ENCODE results near the gene TRIM73.
"Not testable (repeated sequence)": the region's sequence is repeated elsewhere in the genome, so short reads cannot be mapped to it uniquely, and the experiment has no call there.

TRIM73 gene

DNA sequence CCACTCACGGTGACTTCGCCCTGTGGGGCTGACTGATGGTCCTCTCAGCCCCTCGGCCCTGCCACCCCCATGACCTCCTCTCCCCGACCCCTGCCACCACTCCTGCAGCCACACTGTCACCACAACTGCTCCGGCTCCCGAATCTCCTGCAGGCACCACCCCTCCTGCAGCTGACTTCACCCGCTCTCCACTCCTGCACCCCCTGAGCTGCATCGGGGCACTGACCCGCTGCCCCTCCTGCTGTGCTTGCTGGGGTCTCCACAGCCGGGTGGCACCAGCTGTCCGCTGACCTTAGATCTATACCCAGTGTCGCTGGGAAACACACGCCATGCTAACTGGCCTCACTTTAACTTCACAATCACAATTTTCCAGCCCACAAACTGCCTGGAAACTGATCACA, 24.7 kb downstream of the TRIM73 start:
- H2AK5ac ChIP-seq (ENCODE audit: low read length); DNase-seq; H3K18ac ChIP-seq (ENCODE audit: low read length); H3K4ac ChIP-seq (ENCODE audit: low read depth, low read length); H3K27ac ChIP-seq (ENCODE audit: low read depth, low read length); H3K9me3 ChIP-seq (ENCODE audit: insufficient read depth, low read depth, low read length); H2AFZ ChIP-seq (ENCODE audit: insufficient read depth, low read length, poor library complexity); H3K4me2 ChIP-seq (ENCODE audit: low read length); H2BK12ac ChIP-seq (ENCODE audit: low read length); H3K4me3 ChIP-seq (ENCODE audit: low read depth, low read length); H3K23ac ChIP-seq (ENCODE audit: low read length); H2BK120ac ChIP-seq (ENCODE audit: insufficient read depth, low read length, poor library complexity); H4K91ac ChIP-seq (ENCODE audit: low read depth, low read length); H3K9ac ChIP-seq (ENCODE audit: low read length); H3K27me3 ChIP-seq (ENCODE audit: insufficient read depth, low read length); H4K8ac ChIP-seq (ENCODE audit: low read depth, low read length); H4K12ac ChIP-seq (ENCODE audit: low read depth, low read length); H3K79me1 ChIP-seq (ENCODE audit: low read length); H2BK5ac ChIP-seq (ENCODE audit: low read depth, low read length, poor library complexity); H3K79me2 ChIP-seq (ENCODE audit: control insufficient read depth, insufficient read depth, low read length, poor library complexity); H3K4me1 ChIP-seq (ENCODE audit: control insufficient read depth in 1 of 2, insufficient read depth in 2 of 2, low read length in 2 of 2); H3K14ac ChIP-seq (ENCODE audit: low read length): not testable (repeated sequence)
- peaks cover 54 to 63% of the 10 kb centered on the region in 2 experiments for H3K36me3 ChIP-seq (ENCODE audit: control insufficient read depth in 1 of 2, insufficient read depth in 2 of 2, low read length in 2 of 2)
- no CpG with 5 or more reads among the region's 13 CpGs for WGBS (ENCODE audit: extremely low coverage, insufficient coverage, insufficient read length)

DNA sequence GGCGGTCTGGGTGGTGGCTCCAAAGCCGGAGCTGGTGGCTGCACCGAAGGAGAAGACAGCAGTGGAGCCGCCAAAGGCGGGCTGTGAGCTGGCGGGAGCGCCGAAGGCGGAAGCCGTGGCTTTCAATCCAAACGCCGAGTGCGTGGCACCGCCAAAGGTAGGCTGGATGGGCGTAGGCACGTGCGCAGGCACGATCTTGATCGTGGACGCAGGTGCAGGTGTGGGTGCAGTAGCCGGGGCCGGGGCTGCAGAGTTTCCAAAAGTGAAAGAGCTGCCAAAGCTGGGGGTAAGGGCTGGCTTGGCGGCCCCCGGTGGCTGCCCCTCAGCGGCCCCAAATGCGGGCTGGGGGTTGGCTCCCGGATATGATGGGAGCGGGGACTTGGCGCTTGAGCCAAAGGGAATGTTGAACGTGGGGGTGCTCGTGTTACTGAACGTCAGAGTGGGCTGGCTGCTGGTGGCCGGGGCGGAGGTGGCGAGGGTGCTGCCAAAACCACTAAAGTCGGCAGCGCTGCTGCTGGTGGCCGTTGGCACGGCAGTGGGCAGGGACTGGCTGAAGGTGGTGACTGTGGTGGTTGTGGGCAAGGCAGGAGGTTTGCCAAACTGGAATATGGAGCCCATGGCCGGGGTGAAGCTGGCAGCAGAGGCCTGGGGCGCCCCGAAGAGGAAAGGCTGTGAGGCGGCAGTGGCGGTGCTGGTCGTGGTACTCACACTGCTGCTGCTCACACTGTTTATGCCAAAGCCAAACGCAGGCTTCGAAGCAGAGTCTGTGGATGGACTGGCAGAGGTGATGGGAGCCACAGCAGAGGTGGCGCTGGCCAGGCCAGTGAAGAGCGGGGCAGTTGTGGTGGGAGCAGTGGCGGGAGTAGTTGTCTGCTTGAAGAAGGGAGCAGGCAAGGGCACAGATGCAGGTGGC, 26.6 kb downstream of the TRIM73 start:
- not testable (repeated sequence) for H4K8ac ChIP-seq (ENCODE audit: low read depth, low read length); H2AFZ ChIP-seq (ENCODE audit: insufficient read depth, low read length, poor library complexity); DNase-seq; H3K4me3 ChIP-seq (ENCODE audit: low read depth, low read length); H4K12ac ChIP-seq (ENCODE audit: low read depth, low read length); H3K79me1 ChIP-seq (ENCODE audit: low read length); H3K27me3 ChIP-seq (ENCODE audit: insufficient read depth, low read length); H3K23ac ChIP-seq (ENCODE audit: low read length); H3K18ac ChIP-seq (ENCODE audit: low read length); H2AK5ac ChIP-seq (ENCODE audit: low read length); H3K4ac ChIP-seq (ENCODE audit: low read depth, low read length); H3K79me2 ChIP-seq (ENCODE audit: control insufficient read depth, insufficient read depth, low read length, poor library complexity); H4K91ac ChIP-seq (ENCODE audit: low read depth, low read length); H3K27ac ChIP-seq (ENCODE audit: low read depth, low read length); H2BK120ac ChIP-seq (ENCODE audit: insufficient read depth, low read length, poor library complexity); H3K9me3 ChIP-seq (ENCODE audit: insufficient read depth, low read depth, low read length); H2BK5ac ChIP-seq (ENCODE audit: low read depth, low read length, poor library complexity); H2BK12ac ChIP-seq (ENCODE audit: low read length); H3K4me1 ChIP-seq (ENCODE audit: control insufficient read depth in 1 of 2, insufficient read depth in 2 of 2, low read length in 2 of 2); H3K14ac ChIP-seq (ENCODE audit: low read length); H3K9ac ChIP-seq (ENCODE audit: low read length); H3K4me2 ChIP-seq (ENCODE audit: low read length)
- no CpG with 5 or more reads among the region's 50 CpGs for WGBS (ENCODE audit: extremely low coverage, insufficient coverage, insufficient read length)
- peaks cover 40 to 46% of the 10 kb centered on the region in 2 experiments for H3K36me3 ChIP-seq (ENCODE audit: control insufficient read depth in 1 of 2, insufficient read depth in 2 of 2, low read length in 2 of 2)

GRCh38 chr7:75423481-75423880, 28.1 kb downstream of the TRIM73 start:
- H3K79me1 ChIP-seq (ENCODE audit: low read length); H3K4ac ChIP-seq (ENCODE audit: low read depth, low read length); H3K4me1 ChIP-seq (ENCODE audit: control insufficient read depth in 1 of 2, insufficient read depth in 2 of 2, low read length in 2 of 2); H3K27me3 ChIP-seq (ENCODE audit: insufficient read depth, low read length); H4K12ac ChIP-seq (ENCODE audit: low read depth, low read length); H2BK5ac ChIP-seq (ENCODE audit: low read depth, low read length, poor library complexity); H2AK5ac ChIP-seq (ENCODE audit: low read length); H2BK12ac ChIP-seq (ENCODE audit: low read length); H4K91ac ChIP-seq (ENCODE audit: low read depth, low read length); H3K9ac ChIP-seq (ENCODE audit: low read length); H3K79me2 ChIP-seq (ENCODE audit: control insufficient read depth, insufficient read depth, low read length, poor library complexity); H3K18ac ChIP-seq (ENCODE audit: low read length); H3K4me2 ChIP-seq (ENCODE audit: low read length); H3K14ac ChIP-seq (ENCODE audit: low read length); H2AFZ ChIP-seq (ENCODE audit: insufficient read depth, low read length, poor library complexity); H3K27ac ChIP-seq (ENCODE audit: low read depth, low read length); H4K8ac ChIP-seq (ENCODE audit: low read depth, low read length); H3K4me3 ChIP-seq (ENCODE audit: low read depth, low read length); DNase-seq; H3K9me3 ChIP-seq (ENCODE audit: insufficient read depth, low read depth, low read length); H2BK120ac ChIP-seq (ENCODE audit: insufficient read depth, low read length, poor library complexity); H3K23ac ChIP-seq (ENCODE audit: low read length): not testable (repeated sequence)
- peaks cover 43 to 46% of the 10 kb centered on the region in 2 experiments for H3K36me3 ChIP-seq (ENCODE audit: control insufficient read depth in 1 of 2, insufficient read depth in 2 of 2, low read length in 2 of 2)
- WGBS (ENCODE audit: extremely low coverage, insufficient coverage, insufficient read length), result no CpG with 5 or more reads among the region's 15 CpGs

GRCh38 chr7:75439000-75439399, 43.6 kb downstream of the TRIM73 start:
- H3K79me2 ChIP-seq (ENCODE audit: control insufficient read depth, insufficient read depth, low read length, poor library complexity); DNase-seq; H2AFZ ChIP-seq (ENCODE audit: insufficient read depth, low read length, poor library complexity); H3K27ac ChIP-seq (ENCODE audit: low read depth, low read length); H4K8ac ChIP-seq (ENCODE audit: low read depth, low read length); H3K79me1 ChIP-seq (ENCODE audit: low read length); H3K23ac ChIP-seq (ENCODE audit: low read length); H3K4ac ChIP-seq (ENCODE audit: low read depth, low read length); H3K4me2 ChIP-seq (ENCODE audit: low read length); H2BK12ac ChIP-seq (ENCODE audit: low read length); H3K18ac ChIP-seq (ENCODE audit: low read length); H2BK120ac ChIP-seq (ENCODE audit: insufficient read depth, low read length, poor library complexity); H2BK5ac ChIP-seq (ENCODE audit: low read depth, low read length, poor library complexity); H3K9ac ChIP-seq (ENCODE audit: low read length); H4K91ac ChIP-seq (ENCODE audit: low read depth, low read length); H3K27me3 ChIP-seq (ENCODE audit: insufficient read depth, low read length); H4K12ac ChIP-seq (ENCODE audit: low read depth, low read length); H3K4me1 ChIP-seq (ENCODE audit: control insufficient read depth in 1 of 2, insufficient read depth in 2 of 2, low read length in 2 of 2); H3K4me3 ChIP-seq (ENCODE audit: low read depth, low read length); H2AK5ac ChIP-seq (ENCODE audit: low read length); H3K14ac ChIP-seq (ENCODE audit: low read length); H3K9me3 ChIP-seq (ENCODE audit: insufficient read depth, low read depth, low read length): not testable (repeated sequence)
- H3K36me3 ChIP-seq (ENCODE audit: control insufficient read depth in 1 of 2, insufficient read depth in 2 of 2, low read length in 2 of 2), result peaks cover 27 to 41% of the 10 kb centered on the region in 2 experiments
- WGBS (ENCODE audit: extremely low coverage, insufficient coverage, insufficient read length), result no CpG with 5 or more reads among the region's 4 CpGs

Measured in trophoblast cell (in vitro differentiated cells and primary cell).